C4-2B (cell line): ENCODE results near the gene SURF4.
"Not testable (repeated sequence)": the region's sequence is repeated elsewhere in the genome, so short reads cannot be mapped to it uniquely, and the experiment has no call there.

Source experiments
- H3K27ac ChIP-seq: fragments of 450-650 bp; 2 replicates; pipeline ENCODE4 v1.5.1; 2017
- CTCF ChIP-seq: fragments of 450-650 bp; conservative IDR thresholded peaks from 2 replicates; pipeline ENCODE4 v1.5.1; 2017; ENCODE audit warnings: mild to moderate bottlenecking
- ZFX ChIP-seq: fragments of 450-650 bp; IDR thresholded peaks from 2 replicates; pipeline ENCODE4 v1.6.1; 2017

The SURF4 gene

GRCh38 chr9:133396952-133397351 lies 21.1 kb upstream of the SURF4 start:
- H3K27ac ChIP-seq = no peak overlapping the region
- TF ChIP-seq CTCF (no peak; the same call in 1 of the 2 replicates), ZFX (no peak)

DNA sequence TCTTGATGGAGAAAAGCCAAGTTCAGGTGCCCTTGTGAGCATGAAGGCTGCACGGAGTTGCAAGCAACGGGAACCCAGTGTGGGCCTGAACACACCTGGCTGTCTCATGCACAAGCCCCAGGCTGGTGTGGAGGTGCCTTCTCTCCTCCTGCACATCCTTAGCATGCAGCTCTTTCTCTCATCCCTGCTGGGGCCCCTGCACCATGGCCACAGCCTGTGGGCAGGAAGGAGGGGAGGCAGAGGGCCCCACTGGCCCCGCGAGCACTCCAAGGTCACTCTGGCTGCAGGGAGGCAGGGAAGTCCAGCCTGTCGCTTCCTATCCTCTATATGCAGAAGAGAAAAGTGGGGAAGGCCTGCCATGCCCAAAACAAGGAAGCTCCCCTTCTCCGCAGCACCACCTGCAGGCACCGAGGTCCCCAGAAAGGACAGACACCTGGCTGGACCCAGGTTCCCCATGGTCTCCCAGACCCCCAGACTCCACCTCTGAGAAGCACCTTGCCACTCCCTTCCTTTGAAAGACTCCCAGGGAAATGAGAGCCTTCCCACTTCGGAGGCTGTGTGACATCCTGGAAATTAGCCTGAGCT lies 18.9 kb upstream of the SURF4 start:
- TF ChIP-seq ZFX = no peak
- no peak for TF ChIP-seq CTCF
- H3K27ac ChIP-seq = no peak overlapping the region

GRCh38 chr9:133393399-133393798 lies 17.5 kb upstream of the SURF4 start:
- H3K27ac ChIP-seq = no peak overlapping the region
- no peak for TF ChIP-seq ZFX
- TF ChIP-seq CTCF = no peak

DNA sequence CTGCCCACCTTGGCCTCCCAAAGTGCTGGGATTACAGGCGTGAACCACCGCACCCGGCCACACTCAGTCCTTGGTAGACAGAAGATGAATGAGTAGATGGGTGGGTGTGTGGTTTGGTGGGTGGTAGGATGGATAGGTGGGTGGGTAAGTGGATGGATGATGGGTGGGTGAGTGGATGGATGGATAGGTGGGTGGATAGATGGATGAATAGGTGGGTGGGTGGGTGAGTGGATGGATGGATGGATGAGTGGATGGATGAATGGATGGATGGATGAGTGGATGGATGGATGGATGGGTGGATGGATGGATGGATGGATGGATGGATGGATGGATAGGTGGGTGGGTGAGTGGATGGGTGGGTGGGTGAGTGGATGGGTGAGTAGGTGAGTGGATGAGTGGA lies 16.4 kb upstream of the SURF4 start:
- H3K27ac ChIP-seq = not testable (repeated sequence)

- not testable (repeated sequence) for H3K27ac ChIP-seq
These were observed 15.6 kb upstream of the SURF4 start for GRCh38 chr9:133391449-133391848.

GRCh38 chr9:133390713-133391112 lies 14.9 kb upstream of the SURF4 start:
- TF ChIP-seq ZFX (no peak), CTCF (no peak)
- no peak overlapping the region for H3K27ac ChIP-seq

- H3K27ac ChIP-seq = no peak overlapping the region
- no peak for TF ChIP-seq ZFX
These were observed 13.7 kb upstream of the SURF4 start for GRCh38 chr9:133389562-133389961.

- TF ChIP-seq CTCF (no peak), ZFX (no peak)
- no peak overlapping the region for H3K27ac ChIP-seq
These were observed 13.2 kb upstream of the SURF4 start for GRCh38 chr9:133389025-133389557.

- TF ChIP-seq ZFX = no peak
- no peak for TF ChIP-seq CTCF
These were observed 11.8 kb upstream of the SURF4 start for GRCh38 chr9:133387680-133388079.

More at GRCh38 chr9:133387680-133388079, 11.8 kb upstream of the SURF4 start:
- H3K27ac ChIP-seq = no peak overlapping the region
